K562 (cell line): ENCODE measurements around the gene LOXL3. TPM values are rescaled to one million over a fixed set of nuclear protein-coding genes. Genes with fewer than 3 reads are reported as not detected.
A peak's percentile ranks its signal among the peaks of the same experiment; 100 is the strongest.

ENCODE experiments used
- ATAC-seq: fragments of 200-7000 bp; cut with Tn5 transposase; 3 replicates; pipeline ENCODE4 v1.9.1; 2020; ENCODE audit warnings: moderate library complexity
- BruUV-seq: library from RNA; stranded (reverse); fragments of 400-500 nt; replicated peaks from 2 replicates; lab custom pipeline; 2021; lab: Mats Ljungman, UMichigan
- CTCF ChIA-PET: fragments of 300-600 bp; formaldehyde crosslinking; extraction: SDS; loops from one replicate; lab custom pipeline; 2021; ENCODE audit warnings: low intra/inter-chr PET ratio; lab: Yijun Ruan, JAX
- POLR2A ChIA-PET: fragments of 300-600, 350-650 bp; sonication (Branson Sonifier 250); formaldehyde crosslinking; extraction: SDS; loops from one replicate; lab custom pipeline; 2021; ENCODE audit warnings: antibody characterized with exemption, inconsistent platforms; lab: Yijun Ruan, JAX
- DNase-seq, 4 experiments: peaks; one replicate each; pipeline versions ENCODE4 v3.0.0 to v3.0.0-alpha.2; 2011 to 2018; ENCODE audit warnings: low spot score in 3 of 4, mixed read lengths in 3 of 4; ENCODE audit errors: extremely low read depth in 1 of 4
- FAIRE-seq: peaks from 2 replicates; lab custom pipeline; 2011; peaks lifted over from hg19 to GRCh38; lab: Jason Lieb, UNC
- H2AFZ ChIP-seq: 2 replicates; pipeline ENCODE4 v1.6.0; 2011; ENCODE audit warnings: low read depth, low read length, control low read depth, inconsistent platforms
- H3K27ac ChIP-seq: fragments of 200-600 bp; 3 replicates; pipeline ENCODE4 v1.8.0; 2011; ENCODE audit warnings: low read depth, mild to moderate bottlenecking, control low read depth, inconsistent platforms, low read length, moderate library complexity, mixed read lengths; ENCODE audit errors: extremely low read depth
- H3K27me3 ChIP-seq, 2 experiments: fragments of 300-600 bp in 1 of 2; 2 replicates in 1 of 2; 3 replicates in 1 of 2; pipeline versions ENCODE4 v1.6.0 to v1.8.0; 2011; ENCODE audit warnings: inconsistent platforms in 2 of 2, low read length in 2 of 2, mild to moderate bottlenecking in 1 of 2, mixed read lengths in 1 of 2, moderate library complexity in 1 of 2; ENCODE audit not compliant: control insufficient read depth in 2 of 2, insufficient read depth in 2 of 2
- H3K36me3 ChIP-seq: fragments of 300-600 bp; 3 replicates; pipeline ENCODE4 v1.8.0; 2011; ENCODE audit warnings: mild to moderate bottlenecking, low read length, inconsistent platforms; ENCODE audit not compliant: control insufficient read depth, insufficient read depth
- H3K4me1 ChIP-seq, 2 experiments: fragments of 200-600 bp in 1 of 2; replicated peaks in 1 of 2; 2 replicates in 1 of 2; 3 replicates in 1 of 2; pipeline versions ENCODE4 v1.5.1 to v1.8.0; 2011; ENCODE audit warnings: inconsistent platforms in 2 of 2, low read length in 2 of 2, mild to moderate bottlenecking in 1 of 2, mixed read lengths in 1 of 2, moderate library complexity in 1 of 2; ENCODE audit not compliant: control insufficient read depth in 2 of 2, insufficient read depth in 2 of 2
- H3K4me2 ChIP-seq: 2 replicates; pipeline ENCODE4 v1.6.1; 2011; ENCODE audit warnings: low read length, control low read depth, inconsistent platforms, mixed read lengths; ENCODE audit not compliant: insufficient read depth
- H3K4me3 ChIP-seq: fragments of 200-600 bp; sonication (generic), shearing (Covaris generic); 2 replicates; pipeline ENCODE4 v1.5.1; 2016; ENCODE audit warnings: control low read depth, inconsistent platforms
- H3K79me2 ChIP-seq: fragments of 200-600 bp; 3 replicates; pipeline ENCODE4 v1.8.0; 2011; ENCODE audit warnings: low read length, inconsistent platforms; ENCODE audit not compliant: control insufficient read depth, insufficient read depth
- H3K9ac ChIP-seq, 2 experiments: 2 replicates each; pipeline versions ENCODE4 v1.6.0 to v1.6.1; 2011; ENCODE audit warnings: low read depth in 2 of 2, low read length in 2 of 2, control low read depth in 1 of 2, inconsistent platforms in 1 of 2, mild to moderate bottlenecking in 1 of 2, mixed read lengths in 1 of 2; ENCODE audit not compliant: insufficient read depth in 1 of 2
- H3K9me1 ChIP-seq: one replicate; pipeline ENCODE4 v1.6.0; 2011; ENCODE audit warnings: inconsistent platforms, mild to moderate bottlenecking, low read length, moderate library complexity; ENCODE audit not compliant: control insufficient read depth, insufficient read depth
- H3K9me3 ChIP-seq: replicated peaks from 2 replicates; pipeline ENCODE4 v1.5.1; 2011; ENCODE audit warnings: low read depth, low read length, inconsistent platforms; ENCODE audit not compliant: control insufficient read depth, insufficient read depth
- H4K20me1 ChIP-seq: replicated peaks from 2 replicates; pipeline ENCODE4 v1.6.1; 2011; ENCODE audit warnings: low read length, inconsistent platforms, mixed read lengths; ENCODE audit not compliant: control insufficient read depth, insufficient read depth
- ARID2 ChIP-seq: fragments of 450-650 bp; IDR thresholded peaks from 2 replicates; pipeline ENCODE4 v1.6.1; 2017; ENCODE audit warnings: antibody characterized with exemption, mild to moderate bottlenecking
- CTCF ChIP-seq, 3 experiments: IDR thresholded peaks in 2 of 3; conservative IDR thresholded peaks in 1 of 3; 2 replicates each; pipeline ENCODE4 v1.5.1; 2011 to 2012; ENCODE audit warnings: low read length in 3 of 3, mild to moderate bottlenecking in 3 of 3, control low read depth in 2 of 3, improper control_type of control experiment in 1 of 3, inconsistent platforms in 1 of 3, low read depth in 1 of 3, mixed read lengths in 1 of 3, moderate library complexity in 1 of 3; ENCODE audit not compliant: insufficient read depth in 2 of 3
- ELF2 ChIP-seq: fragments of 250-450 bp; sonication (Bioruptor Pico); IDR thresholded peaks from 2 replicates; pipeline ENCODE4 v1.5.0; 2021; ENCODE audit warnings: mild to moderate bottlenecking
- ETV6 ChIP-seq, 3 experiments: fragments of 150-350 bp in 1 of 3; sonication (generic) in 1 of 3; formaldehyde crosslinking in 1 of 3; IDR thresholded peaks; 2 replicates each; pipeline versions ENCODE4 v1.6.1 to v1.8.0; 2014 to 2022; ENCODE audit warnings: borderline replicate concordance in 2 of 3, low read depth in 2 of 3, antibody characterized with exemption in 1 of 3, low read length in 1 of 3, mild to moderate bottlenecking in 1 of 3, missing genetic modification reagents in 1 of 3
- FOXK1 ChIP-seq: sonication (generic); formaldehyde crosslinking; IDR thresholded peaks from 2 replicates; pipeline ENCODE4 v1.8.0; 2022; ENCODE audit warnings: missing genetic modification reagents, mild to moderate bottlenecking, borderline replicate concordance
- GATA2 ChIP-seq: sonication (generic); formaldehyde crosslinking; IDR thresholded peaks from 2 replicates; pipeline ENCODE4 v1.4.0; 2020; ENCODE audit warnings: mild to moderate bottlenecking, missing genetic modification reagents
- NFXL1 ChIP-seq: fragments of 450-650 bp; formaldehyde crosslinking; IDR thresholded peaks from 2 replicates; pipeline ENCODE4 v1.4.0; 2021; ENCODE audit warnings: mild to moderate bottlenecking
- SPI1 ChIP-seq: IDR thresholded peaks from 2 replicates; pipeline ENCODE4 v1.6.1; 2011; ENCODE audit warnings: low read depth, low read length, control low read depth, borderline replicate concordance
- SRF ChIP-seq, 2 experiments: fragments of 250-450, 450-650 bp in 1 of 2; sonication (Bioruptor Pico) in 1 of 2; sonication (generic) in 1 of 2; formaldehyde crosslinking; IDR thresholded peaks; 2 replicates each; pipeline versions ENCODE4 v1.5.0 to v1.5.1; 2020 to 2022; ENCODE audit warnings: mild to moderate bottlenecking in 1 of 2, missing genetic modification reagents in 1 of 2
- ZNF197 ChIP-seq: fragments of 200-800 bp; sonication (Bioruptor generic); IDR thresholded peaks from 2 replicates; pipeline ENCODE4 v1.6.1; 2016; ENCODE audit warnings: low read depth, missing genetic modification characterization, missing compliant biosample characterization
- WGBS: fragments of 100-300 bp; shearing (Covaris generic); methylation state at CpG from one replicate; pipeline ENCODE4 v1.1.6; 2016; ENCODE audit warnings: low coverage, mixed read lengths; ENCODE audit not compliant: insufficient coverage; ENCODE audit errors: missing lambda C conversion rate; 5-methylcytosine and 5-hydroxymethylcytosine counted together
- in situ Hi-C: fragments of 300-500 bp; cut with MboI; formaldehyde crosslinking; loops from 4 replicates; pipeline ENCODE4 v1.15.0; 2018; ENCODE audit warnings: inconsistent platforms, mixed read lengths
- intact Hi-C: fragments of 100-400 bp; cut with micrococcal nuclease; formaldehyde crosslinking; loops from 2 replicates; pipeline ENCODE4 v1.14.2; 2022
- polyA plus RNA-seq, 8 experiments: library from polyadenylated mRNA; depleted of rRNA in 4 of 8; stranded (reverse) in 5 of 8; unstranded in 3 of 8; fragments of >200 nt; fragmentation: Nextera tagmentation in 2 of 8; fragmentation: Illumina TruSeq in 1 of 8; extraction: Ambion mirVana in 2 of 8; extraction: Trizol in 1 of 8; gene quantifications; 2 replicates each; pipeline versions ENCODE4 v1.2.1 to v1.2.3, GENCODE V29; 2011 to 2014; ENCODE audit warnings: inconsistent platforms in 1 of 8, missing spikeins in 1 of 8
- total RNA-seq, 7 experiments: library from RNA; depleted of rRNA in 6 of 7; stranded (reverse); fragments of >200 nt in 6 of 7; fragmentation: Illumina TruSeq in 2 of 7; extraction: Trizol in 2 of 7; gene quantifications; 2 replicates each; pipeline versions ENCODE4 v1.2.1 to v1.2.3, GENCODE V29; 2011 to 2021; ENCODE audit warnings: low replicate concordance in 1 of 7

LOXL3 gene
- total and polyA plus RNA-seq, 9 of the 15 experiments (the other 6 are each of a cell fraction or from before 2014, with no cell fraction given) = 0.22 to 0.99 (median 0.31) TPM

- no peak for TF ChIP-seq SRF (CRISPR knock-in tag; IDR thresholded peaks at IDR 0.05)
Observed at GRCh38 chr2:74577448-74577847, 23.7 kb upstream of the LOXL3 start (continued).

GRCh38 chr2:74576863-74577229 lies 23.1 kb upstream of the LOXL3 start:
- intact Hi-C loops (no loop called here), in situ Hi-C loops (no loop called here)
- FAIRE-seq = no peak
- Histone ChIP-seq H3K4me3 (no peak overlapping the region), H3K9me1 (no peaks in the 10 kb centered on the region), H4K20me1 (no peaks in the 10 kb centered on the region), H3K27me3 (no peaks in the 10 kb centered on the region), H3K36me3 (no peaks in the 10 kb centered on the region), H3K27ac (peak overlapping the region; percentile 14; the same call in 1 of the 3 replicates), H3K79me2 (no peaks in the 10 kb centered on the region), H3K4me1 (peaks cover 0 to 42% of the 10 kb centered on the region in 2 experiments; a peak in 4 of 5 replicates), H3K4me2 (no peak overlapping the region; the same call in 1 of the 2 replicates), H3K9ac (no peak overlapping the region), H2AFZ (peak overlapping the region; percentile 67), H3K9me3 (no peaks in the 10 kb centered on the region)
- DNase-seq = peak in 1 of 4 experiments; percentile 26
- ChIA-PET POLR2A (interaction anchor here (0.5 to 2.8 kb wide), 9 partner anchors 9 to 797 kb away, joined by 3 to 13 read pairs (median 4); partner anchors contain the start of genes AUP1 and HTRA2), CTCF (no interaction called here)
- 0 out of 6 replicates have a peak, but pooled peaks of 1 of the 3 experiments have one; percentile 5 for TF ChIP-seq CTCF (IDR thresholded peaks at IDR 0.05 in 2 of 3, conservative IDR thresholded peaks at IDR 0.05 in 1 of 3; ENCODE audit: insufficient read depth in 2 of 3, low read depth in 1 of 3, low read length in 3 of 3)
- no peak for TF ChIP-seq ARID2
- no peak for TF ChIP-seq FOXK1 (CRISPR knock-in tag)
- TF ChIP-seq NFXL1 (CRISPR knock-in tag) = no peak
- TF ChIP-seq ZNF197 (CRISPR knock-in tag) = no peak
- peak; percentile 72; the same call in 1 of the 2 replicates for TF ChIP-seq SPI1
- TF ChIP-seq ELF2 (CRISPR knock-in tag) = no peak
- peak; percentile 61 for TF ChIP-seq GATA2 (CRISPR knock-in tag)
- no peak for TF ChIP-seq ETV6 (IDR thresholded peaks at IDR 0.05; ENCODE audit: borderline replicate concordance in 1 of 2, low read depth in 2 of 2, low read length in 1 of 2)
- no peak for TF ChIP-seq ETV6 (CRISPR knock-in tag; IDR thresholded peaks at IDR 0.05; ENCODE audit: borderline replicate concordance)
- WGBS = 20% methylated on average over 1 of the region's 1 CpG
- BruUV-seq = no TSS peak
- ATAC-seq = no peak
